Liver (tissue), 3 donors: ENCODE data around the gene FBXO48.

Experiments used
- ATF3 ChIP-seq: IDR thresholded peaks from 2 replicates; pipeline ENCODE4 v1.6.1; 2016; ENCODE audit warnings: antibody characterized with exemption
- CTCF ChIP-seq: fragments of 150-350 bp; IDR thresholded peaks from 2 replicates; pipeline ENCODE4 v1.5.1; 2017; ENCODE audit warnings: improper control_type of control experiment, low read depth, low read length; ENCODE audit not compliant: missing input control
- EGR1 ChIP-seq, 2 donors: IDR thresholded peaks; 2 replicates each; pipeline ENCODE4 v1.6.1; 2016 to 2018; ENCODE audit warnings: antibody characterized with exemption in 2 of 2, low read depth in 2 of 2
- GABPA ChIP-seq, 2 donors: IDR thresholded peaks in 1 of 2; conservative IDR thresholded peaks in 1 of 2; 2 replicates each; pipeline ENCODE4 v1.6.1; 2016; ENCODE audit warnings: antibody characterized with exemption in 2 of 2, mild to moderate bottlenecking in 1 of 2, moderate library complexity in 1 of 2
- HNF4A ChIP-seq, 2 donors: conservative IDR thresholded peaks; 2 replicates each; pipeline ENCODE4 v1.6.1; 2016; ENCODE audit warnings: antibody characterized with exemption in 2 of 2, mild to moderate bottlenecking in 2 of 2
- HNF4G ChIP-seq: IDR thresholded peaks from 2 replicates; pipeline ENCODE4 v1.6.1; 2016; ENCODE audit warnings: antibody characterized with exemption
- JUND ChIP-seq, 2 donors: IDR thresholded peaks; 2 replicates each; pipeline ENCODE4 v1.6.1; 2016; ENCODE audit warnings: antibody characterized with exemption in 2 of 2
- RAD21 ChIP-seq, 2 donors: IDR thresholded peaks; 2 replicates each; pipeline ENCODE4 v1.6.1; 2016; ENCODE audit warnings: antibody characterized with exemption in 2 of 2, mild to moderate bottlenecking in 2 of 2
- REST ChIP-seq: IDR thresholded peaks from 2 replicates; pipeline ENCODE4 v1.6.1; 2016; ENCODE audit warnings: antibody characterized with exemption, mild to moderate bottlenecking
- RXRA ChIP-seq, 2 donors: IDR thresholded peaks; 2 replicates each; pipeline ENCODE4 v1.6.1; 2017 to 2018; ENCODE audit warnings: antibody characterized with exemption in 2 of 2, mild to moderate bottlenecking in 1 of 2
- TAF1 ChIP-seq: conservative IDR thresholded peaks from 2 replicates; pipeline ENCODE4 v1.6.1; 2016; ENCODE audit warnings: antibody characterized with exemption, mild to moderate bottlenecking
- YY1 ChIP-seq: IDR thresholded peaks from 2 replicates; pipeline ENCODE4 v1.6.1; 2016; ENCODE audit warnings: antibody characterized with exemption, mild to moderate bottlenecking
- TF ChIP-seq, protein P1 (sequence below): IDR thresholded peaks from 2 replicates; pipeline ENCODE4 v1.6.1; 2016; ENCODE audit warnings: antibody characterized with exemption
- donor health status: healthy.
- donor health status: healthy.

DNA sequence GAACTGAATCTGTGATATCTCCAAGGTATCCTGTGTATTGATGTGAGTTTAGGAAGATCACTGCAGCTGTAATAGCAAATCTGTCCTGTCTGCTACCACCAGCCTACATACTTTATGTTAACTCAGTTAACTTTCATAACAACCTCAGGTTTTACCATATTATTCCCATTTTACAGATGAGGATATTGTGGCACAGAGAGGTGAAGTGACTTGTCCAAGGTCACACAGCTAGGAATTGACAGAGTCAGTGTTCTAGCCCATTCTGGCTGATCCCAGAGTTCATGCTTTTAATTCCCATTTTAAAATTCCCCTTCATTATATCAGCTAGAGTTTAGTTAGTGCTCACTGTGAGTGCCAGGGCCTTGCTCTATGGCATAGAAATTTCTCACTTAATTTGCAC is 52.6 kb downstream of the FBXO48 start:
- TF ChIP-seq CTCF, result no peak
- no peak for TF ChIP-seq GABPA (IDR thresholded peaks at IDR 0.05 in 1 of 2, conservative IDR thresholded peaks at IDR 0.05 in 1 of 2)
- no peak for TF ChIP-seq REST
- no peak for TF ChIP-seq RXRA (IDR thresholded peaks at IDR 0.05)
- no peak for TF ChIP-seq TAF1
- TF ChIP-seq ATF3, result no peak
- TF ChIP-seq, protein P1, sequence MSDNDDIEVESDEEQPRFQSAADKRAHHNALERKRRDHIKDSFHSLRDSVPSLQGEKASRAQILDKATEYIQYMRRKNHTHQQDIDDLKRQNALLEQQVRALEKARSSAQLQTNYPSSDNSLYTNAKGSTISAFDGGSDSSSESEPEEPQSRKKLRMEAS, result no peak
- no peak for TF ChIP-seq HNF4G
- TF ChIP-seq YY1, result no peak
- no peak for TF ChIP-seq JUND (IDR thresholded peaks at IDR 0.05)
- no peak for TF ChIP-seq RAD21 (IDR thresholded peaks at IDR 0.05)
- no peak for TF ChIP-seq EGR1 (IDR thresholded peaks at IDR 0.05; ENCODE audit: low read depth in 2 of 2)
- no peak for TF ChIP-seq HNF4A (conservative IDR thresholded peaks at IDR 0.05)
